GM12801 (cell line): ENCODE measurements around the gene TRAF3.

ENCODE experiments used
- CTCF ChIP-seq: IDR thresholded peaks from one replicate; pipeline ENCODE4 v1.5.1; 2011; ENCODE audit warnings: control low read depth; ENCODE audit not compliant: insufficient read length; ENCODE audit errors: extremely low read depth

Gene TRAF3

DNA sequence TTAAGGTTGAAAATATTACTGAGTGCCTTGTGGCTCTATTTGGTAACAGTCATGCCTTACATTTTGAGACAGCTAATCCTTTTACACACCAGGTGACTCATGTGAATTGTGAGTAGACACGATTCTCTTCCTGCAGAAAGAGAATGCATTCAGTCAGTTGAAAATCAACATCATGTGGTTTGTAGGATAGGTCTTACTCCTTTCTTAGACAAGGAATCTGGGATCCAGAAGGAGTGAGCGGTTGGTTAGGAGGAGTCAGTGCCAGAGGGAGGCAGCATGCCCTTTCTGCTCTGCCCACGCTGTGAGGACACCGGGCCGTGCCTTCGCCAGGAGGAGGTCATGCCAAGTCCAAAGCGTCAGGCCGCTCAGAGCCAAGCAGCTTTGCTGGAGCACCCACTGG, 47.6 kb downstream of the TRAF3 start:
- TF ChIP-seq CTCF = no peak

- TF ChIP-seq CTCF = no peak
Observed at GRCh38 chr14:102825307-102826095, 48.3 kb downstream of the TRAF3 start.

GRCh38 chr14:102826161-102826560, 48.9 kb downstream of the TRAF3 start:
- no peak for TF ChIP-seq CTCF

- no peak for TF ChIP-seq CTCF
Observed at GRCh38 chr14:102826751-102827675, 49.8 kb downstream of the TRAF3 start.

GRCh38 chr14:102827716-102828115, 50.5 kb downstream of the TRAF3 start:
- no peak for TF ChIP-seq CTCF

DNA sequence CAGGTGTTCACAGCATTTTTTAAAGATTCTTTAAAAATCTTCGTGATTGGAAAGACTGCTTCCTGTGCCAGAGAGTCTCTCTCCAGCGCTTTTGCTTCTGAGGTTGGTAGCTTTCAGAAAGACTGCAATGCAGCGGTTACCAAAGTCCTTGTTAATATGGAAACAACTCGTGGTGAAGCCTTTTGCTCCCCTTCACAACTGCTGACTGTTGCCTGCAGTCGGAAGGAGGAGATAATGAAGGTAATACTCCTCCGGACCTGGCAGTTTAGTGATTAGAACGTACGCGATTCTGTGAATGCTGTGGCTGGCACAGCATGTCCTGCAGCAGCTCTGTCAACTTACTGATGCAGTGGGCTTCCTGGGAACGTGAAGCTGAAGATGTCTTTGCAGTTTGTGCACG, 50.9 kb downstream of the TRAF3 start:
- TF ChIP-seq CTCF = no peak

- TF ChIP-seq CTCF = no peak
Observed at GRCh38 chr14:102829016-102829548, 51.8 kb downstream of the TRAF3 start.
